Smooth muscle cell (in vitro differentiated cells): Measurements from ENCODE around the gene ZNF622. TPM values are rescaled to one million over a fixed set of nuclear protein-coding genes. Genes with fewer than 3 reads are reported as not detected.

Experiments
- DNase-seq: peaks from one replicate; lab custom pipeline; 2025; ENCODE audit not compliant: unreplicated experiment; lab: John Stamatoyannopoulos, UW
- H2AFZ ChIP-seq: fragments of 200-600 bp; sonication (generic); 2 replicates; pipeline ENCODE4 v1.6.0; 2016; ENCODE audit warnings: antibody characterized with exemption, low read depth, mild to moderate bottlenecking
- H3F3A ChIP-seq: fragments of 200-600 bp; sonication (generic); 2 replicates; pipeline ENCODE4 v1.6.0; 2017; ENCODE audit warnings: antibody characterized with exemption, low read depth
- H3K27ac ChIP-seq: fragments of 200-600 bp; sonication (generic); 2 replicates; pipeline ENCODE4 v1.5.1; 2016; ENCODE audit warnings: low read depth, mild to moderate bottlenecking
- H3K27me3 ChIP-seq: fragments of 200-600 bp; sonication (generic); 2 replicates; pipeline ENCODE4 v1.6.1; 2016; ENCODE audit warnings: low read depth, mild to moderate bottlenecking
- H3K36me3 ChIP-seq: fragments of 200-600 bp; sonication (generic); 2 replicates; pipeline ENCODE4 v1.5.1; 2016; ENCODE audit warnings: low read depth
- H3K4me1 ChIP-seq: fragments of 200-600 bp; sonication (generic); 2 replicates; pipeline ENCODE4 v1.5.1; 2016; ENCODE audit warnings: low read depth
- H3K4me2 ChIP-seq: fragments of 200-600 bp; sonication (generic); 2 replicates; pipeline ENCODE4 v1.6.0; 2016; ENCODE audit warnings: mild to moderate bottlenecking
- H3K4me3 ChIP-seq: fragments of 200-600 bp; sonication (generic); 2 replicates; pipeline ENCODE4 v1.5.1; 2016; ENCODE audit warnings: mild to moderate bottlenecking
- H3K79me2 ChIP-seq: fragments of 200-600 bp; sonication (generic); 2 replicates; pipeline ENCODE4 v1.6.0; 2016; ENCODE audit warnings: low read depth, mild to moderate bottlenecking
- H3K9ac ChIP-seq: fragments of 200-600 bp; sonication (generic); 2 replicates; pipeline ENCODE4 v1.6.0; 2016; ENCODE audit warnings: low read depth
- H3K9me3 ChIP-seq: fragments of 200-600 bp; sonication (generic); replicated peaks from 2 replicates; pipeline ENCODE4 v1.5.1; 2016; ENCODE audit warnings: low read depth
- H4K20me1 ChIP-seq: fragments of 200-600 bp; sonication (generic); 2 replicates; pipeline ENCODE4 v1.6.0; 2016; ENCODE audit warnings: low read depth
- CTCF ChIP-seq: fragments of 200-600 bp; sonication (generic); IDR thresholded peaks from 2 replicates; pipeline ENCODE4 v1.5.1; 2017; ENCODE audit warnings: borderline replicate concordance, mild to moderate bottlenecking, antibody characterized with exemption; ENCODE audit not compliant: insufficient read depth, poor library complexity, severe bottlenecking
- WGBS: methylation state at CpG from one replicate; pipeline ENCODE4 v1.1.7; 2016; ENCODE audit warnings: low lambda C conversion rate; 5-methylcytosine and 5-hydroxymethylcytosine counted together
- polyA plus RNA-seq: library from polyadenylated mRNA; unstranded; fragments of >200 nt; fragmentation: Nextera tagmentation; extraction: Ambion mirVana; gene quantifications from 2 replicates; pipeline ENCODE4 v1.2.1, GENCODE V29; 2016
- total RNA-seq: library from RNA; depleted of rRNA; stranded (reverse); fragments of >200 nt; gene quantifications from 2 replicates; pipeline ENCODE4 v1.2.3, GENCODE V29; 2014

The ZNF622 gene
- total and polyA plus RNA-seq, 2 experiments from 2014 or later, result 38.0 to 68.0 TPM

- H2AFZ ChIP-seq, result no peak overlapping the region
- no peak overlapping the region for H3K9ac ChIP-seq
- no peaks in the 10 kb centered on the region for H3K36me3 ChIP-seq
- H3K9me3 ChIP-seq, result no peaks in the 10 kb centered on the region
- no peak overlapping the region for H3K4me2 ChIP-seq
- H4K20me1 ChIP-seq, result peaks cover 8% of the 10 kb centered on the region
- peaks cover 23% of the 10 kb centered on the region for H3K79me2 ChIP-seq
- no peaks in the 10 kb centered on the region for H3K27me3 ChIP-seq
- TF ChIP-seq CTCF, result no peak
- no peak for DNase-seq
- peaks cover 18% of the 10 kb centered on the region for H3F3A ChIP-seq
- H3K4me1 ChIP-seq, result peaks cover 14% of the 10 kb centered on the region
- no peak overlapping the region for H3K27ac ChIP-seq
- WGBS, result 86% methylated on average over 3 of the region's 3 CpGs
- H3K4me3 ChIP-seq, result no peak overlapping the region
Measured at GRCh38 chr5:16471387-16471786, 5.8 kb upstream of the ZNF622 start.

GRCh38 chr5:16467363-16468219, 2.0 kb upstream of the ZNF622 start:
- Histone ChIP-seq H3K9me3 (no peaks in the 10 kb centered on the region), H3K79me2 (peaks cover 56% of the 10 kb centered on the region), H3K9ac (peak overlapping the region; percentile 50), H3K36me3 (no peaks in the 10 kb centered on the region), H3K4me2 (peak overlapping the region; percentile 95), H3K4me1 (peaks cover 26% of the 10 kb centered on the region), H3F3A (peaks cover 24% of the 10 kb centered on the region), H3K27ac (peak overlapping the region; percentile 83), H2AFZ (no peak overlapping the region), H3K4me3 (peak overlapping the region; percentile 80), H4K20me1 (peaks cover 25% of the 10 kb centered on the region), H3K27me3 (no peaks in the 10 kb centered on the region)
- 34% methylated on average over 3 of the region's 3 CpGs for WGBS
- DNase-seq, result no peak
- TF ChIP-seq CTCF, result no peak

- H3K36me3 ChIP-seq, result no peaks in the 10 kb centered on the region
- H3K4me2 ChIP-seq, result peak overlapping the region; percentile 95
- H2AFZ ChIP-seq, result peak overlapping the region; percentile 91
- H3K27me3 ChIP-seq, result no peaks in the 10 kb centered on the region
- H3F3A ChIP-seq, result peaks cover 24% of the 10 kb centered on the region
- no peak for DNase-seq
- peaks cover 46% of the 10 kb centered on the region for H4K20me1 ChIP-seq
- peaks cover 54% of the 10 kb centered on the region for H3K79me2 ChIP-seq
- peak overlapping the region; percentile 80 for H3K4me3 ChIP-seq
- H3K27ac ChIP-seq, result peak overlapping the region; percentile 83
- peaks cover 26% of the 10 kb centered on the region for H3K4me1 ChIP-seq
- 9% methylated on average over 40 of the region's 40 CpGs for WGBS
- no peak for TF ChIP-seq CTCF
- H3K9ac ChIP-seq, result peak overlapping the region; percentile 89
- no peaks in the 10 kb centered on the region for H3K9me3 ChIP-seq
Measured at GRCh38 chr5:16464664-16465543, 696 bp downstream of the ZNF622 start.
